SU-DHL-6 (cell line): ENCODE results near the gene PPP6R3.

Source experiments
- H2AFZ ChIP-seq: fragments of 200-600 bp; sonication (generic); 2 replicates; pipeline ENCODE4 v1.6.1; 2014; ENCODE audit warnings: low read depth, mild to moderate bottlenecking, moderate library complexity, mixed read lengths, antibody characterized with exemption, low read length; ENCODE audit not compliant: severe bottlenecking
- H3F3A ChIP-seq: fragments of 200-600 bp; shearing (Covaris generic); 2 replicates; pipeline ENCODE4 v1.6.0; 2016; ENCODE audit warnings: antibody characterized with exemption, mild to moderate bottlenecking; ENCODE audit not compliant: insufficient read depth
- H3K27ac ChIP-seq: fragments of 200-600 bp; sonication (generic); 2 replicates; pipeline ENCODE4 v1.5.1; 2016; ENCODE audit warnings: low read depth, mild to moderate bottlenecking, low read length, moderate library complexity, mixed read lengths
- H3K27me3 ChIP-seq: fragments of 200-600 bp; sonication (generic), shearing (Covaris generic); 2 replicates; pipeline ENCODE4 v1.6.0; 2014; ENCODE audit warnings: mild to moderate bottlenecking, low read length
- H3K36me3 ChIP-seq: fragments of 200-600 bp; sonication (generic); 2 replicates; pipeline ENCODE4 v1.6.1; 2014; ENCODE audit warnings: mild to moderate bottlenecking, low read length, mixed read lengths
- H3K4me2 ChIP-seq: fragments of 300-600, 200-600 bp; shearing (Covaris generic), sonication (generic); 2 replicates; pipeline ENCODE4 v1.6.0; 2014; ENCODE audit warnings: low read length, low read depth, mild to moderate bottlenecking; ENCODE audit not compliant: poor library complexity, severe bottlenecking
- H3K4me3 ChIP-seq: fragments of 200-600 bp; sonication (generic); 2 replicates; pipeline ENCODE4 v1.5.1; 2014; ENCODE audit warnings: antibody characterized with exemption, low read length, mild to moderate bottlenecking, mixed read lengths; ENCODE audit not compliant: insufficient read depth, poor library complexity, severe bottlenecking
- H3K79me2 ChIP-seq: fragments of 200-600 bp; sonication (generic); 2 replicates; pipeline ENCODE4 v1.6.1; 2014; ENCODE audit warnings: mild to moderate bottlenecking, low read length, moderate library complexity; ENCODE audit not compliant: insufficient read depth
- H3K9ac ChIP-seq: fragments of 200-600 bp; sonication (generic); 2 replicates; pipeline ENCODE4 v1.7.0; 2014; ENCODE audit warnings: mild to moderate bottlenecking, low read length
- H3K9me2 ChIP-seq: fragments of 200-600 bp; sonication (generic); replicated peaks from 2 replicates; pipeline ENCODE4 v1.6.1; 2014; ENCODE audit warnings: low read length; ENCODE audit not compliant: insufficient read depth
- H3K9me3 ChIP-seq: fragments of 200-600 bp; sonication (generic); 2 replicates; pipeline ENCODE4 v1.6.1; 2014; ENCODE audit warnings: low read length, mixed read lengths; ENCODE audit not compliant: insufficient read depth
- H4K20me1 ChIP-seq: fragments of 200-600 bp; sonication (generic); 2 replicates; pipeline ENCODE4 v1.6.1; 2014; ENCODE audit warnings: low read depth, mild to moderate bottlenecking, antibody characterized with exemption, low read length, moderate library complexity, mixed read lengths
- EZH2phosphoT487 ChIP-seq: fragments of 200-600 bp; sonication (generic), shearing (Covaris generic); conservative IDR thresholded peaks from 2 replicates; pipeline ENCODE4 v1.6.1; 2018; ENCODE audit warnings: mild to moderate bottlenecking, antibody characterized with exemption, low read length, moderate library complexity, mixed read lengths
- TF ChIP-seq, protein P1 (sequence below): fragments of 200-600 bp; sonication (generic); IDR thresholded peaks from one replicate; pipeline ENCODE4 v1.5.1; 2017; ENCODE audit warnings: antibody characterized with exemption, mild to moderate bottlenecking, low read length, moderate library complexity; ENCODE audit not compliant: insufficient read depth, poor library complexity, severe bottlenecking

PPP6R3 gene

DNA sequence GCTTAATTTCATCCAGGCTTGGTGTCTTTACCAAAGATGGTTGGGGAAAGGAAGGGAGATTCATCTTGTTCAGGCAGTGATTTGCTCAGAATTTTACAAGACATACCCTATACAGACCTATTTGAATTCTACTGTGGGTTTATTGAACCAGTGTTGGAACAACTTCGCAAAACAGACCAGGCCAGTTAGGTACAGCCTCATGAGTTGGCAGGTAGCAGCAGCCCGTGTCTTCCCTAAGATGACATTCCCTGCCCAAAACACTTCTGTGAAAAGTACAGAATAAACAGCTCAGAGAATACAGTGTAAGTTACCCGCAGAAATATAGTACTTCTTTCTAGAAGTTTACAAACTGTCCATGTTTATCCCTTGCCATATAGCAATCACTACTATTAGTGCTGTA is 121.3 kb downstream of the PPP6R3 start:
- Histone ChIP-seq H3K27ac (no peak overlapping the region), H3K4me2 (no peak overlapping the region), H3K9ac (no peak overlapping the region), H3F3A (no peaks in the 10 kb centered on the region), H3K9me3 (no peaks in the 10 kb centered on the region), H3K27me3 (no peaks in the 10 kb centered on the region), H3K36me3 (peaks cover 38% of the 10 kb centered on the region; the same call in 1 of the 2 replicates), H3K79me2 (no peaks in the 10 kb centered on the region), H3K4me3 (no peak overlapping the region), H3K9me2 (no peaks in the 10 kb centered on the region), H4K20me1 (no peaks in the 10 kb centered on the region), H2AFZ (no peak overlapping the region)
- TF ChIP-seq EZH2phosphoT487: no peak
- TF ChIP-seq, protein P1, sequence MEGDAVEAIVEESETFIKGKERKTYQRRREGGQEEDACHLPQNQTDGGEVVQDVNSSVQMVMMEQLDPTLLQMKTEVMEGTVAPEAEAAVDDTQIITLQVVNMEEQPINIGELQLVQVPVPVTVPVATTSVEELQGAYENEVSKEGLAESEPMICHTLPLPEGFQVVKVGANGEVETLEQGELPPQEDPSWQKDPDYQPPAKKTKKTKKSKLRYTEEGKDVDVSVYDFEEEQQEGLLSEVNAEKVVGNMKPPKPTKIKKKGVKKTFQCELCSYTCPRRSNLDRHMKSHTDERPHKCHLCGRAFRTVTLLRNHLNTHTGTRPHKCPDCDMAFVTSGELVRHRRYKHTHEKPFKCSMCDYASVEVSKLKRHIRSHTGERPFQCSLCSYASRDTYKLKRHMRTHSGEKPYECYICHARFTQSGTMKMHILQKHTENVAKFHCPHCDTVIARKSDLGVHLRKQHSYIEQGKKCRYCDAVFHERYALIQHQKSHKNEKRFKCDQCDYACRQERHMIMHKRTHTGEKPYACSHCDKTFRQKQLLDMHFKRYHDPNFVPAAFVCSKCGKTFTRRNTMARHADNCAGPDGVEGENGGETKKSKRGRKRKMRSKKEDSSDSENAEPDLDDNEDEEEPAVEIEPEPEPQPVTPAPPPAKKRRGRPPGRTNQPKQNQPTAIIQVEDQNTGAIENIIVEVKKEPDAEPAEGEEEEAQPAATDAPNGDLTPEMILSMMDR: no peak

DNA sequence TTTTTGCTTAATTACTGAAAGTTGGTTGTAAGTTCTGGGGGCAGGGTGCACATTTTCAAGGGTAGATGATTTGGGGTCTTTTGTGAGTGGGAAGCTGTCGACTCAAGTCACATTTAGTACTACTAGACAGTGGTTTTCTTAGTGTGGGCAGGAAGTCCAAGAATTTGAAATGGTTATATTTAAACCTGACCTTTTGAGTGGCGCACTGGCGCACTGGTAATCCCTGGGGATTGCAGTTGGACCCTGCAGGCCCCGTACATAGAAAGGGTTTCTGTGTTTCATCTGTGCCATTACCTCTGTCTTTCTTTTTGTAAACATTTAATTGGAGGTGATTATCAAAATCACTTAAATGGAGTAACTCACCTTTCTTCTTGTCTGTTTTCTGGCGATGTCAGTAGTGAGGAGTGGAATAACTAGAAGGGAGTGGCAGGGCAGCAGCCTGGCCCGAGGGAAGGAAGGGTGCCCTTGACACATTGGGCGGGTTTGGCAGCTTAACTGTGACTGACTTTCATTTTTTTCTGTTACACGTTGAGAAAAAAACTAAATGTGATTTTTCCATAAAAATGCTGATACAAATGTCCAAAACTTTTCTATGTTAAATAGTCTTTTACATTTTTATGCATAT is 122.0 kb downstream of the PPP6R3 start:
- H3K27ac ChIP-seq: no peak overlapping the region
- no peaks in the 10 kb centered on the region for H3K9me3 ChIP-seq
- peaks cover 35% of the 10 kb centered on the region; the same call in 1 of the 2 replicates for H3K36me3 ChIP-seq
- H3F3A ChIP-seq: no peaks in the 10 kb centered on the region
- H3K9ac ChIP-seq: no peak overlapping the region
- H4K20me1 ChIP-seq: no peaks in the 10 kb centered on the region
- TF ChIP-seq, protein P1: no peak
- TF ChIP-seq EZH2phosphoT487: no peak
- H3K79me2 ChIP-seq: no peaks in the 10 kb centered on the region
- no peak overlapping the region for H3K4me3 ChIP-seq
- no peak overlapping the region for H3K4me2 ChIP-seq
- H3K27me3 ChIP-seq: no peaks in the 10 kb centered on the region
- no peaks in the 10 kb centered on the region for H3K9me2 ChIP-seq
- H2AFZ ChIP-seq: no peak overlapping the region

- no peak overlapping the region for H3K4me3 ChIP-seq
- H3K9me2 ChIP-seq: no peaks in the 10 kb centered on the region
- H2AFZ ChIP-seq: no peak overlapping the region
- no peak overlapping the region for H3K9ac ChIP-seq
- H3K9me3 ChIP-seq: no peaks in the 10 kb centered on the region
- H3K27ac ChIP-seq: no peak overlapping the region
- H4K20me1 ChIP-seq: no peaks in the 10 kb centered on the region
- no peaks in the 10 kb centered on the region for H3K27me3 ChIP-seq
- H3K79me2 ChIP-seq: no peaks in the 10 kb centered on the region
- H3K36me3 ChIP-seq: peaks cover 33% of the 10 kb centered on the region; the same call in 1 of the 2 replicates
- no peak overlapping the region for H3K4me2 ChIP-seq
- no peak for TF ChIP-seq EZH2phosphoT487
- TF ChIP-seq, protein P1: no peak
- no peaks in the 10 kb centered on the region for H3F3A ChIP-seq
Observed at GRCh38 chr11:68583041-68583446, 122.5 kb downstream of the PPP6R3 start.
